HuH-7 (cell line): ENCODE results near the gene DIRAS3.
"Not testable (repeated sequence)": the region's sequence is repeated elsewhere in the genome, so short reads cannot be mapped to it uniquely, and the experiment has no call there.

Experiments
- DNase-seq: peaks from one replicate; pipeline ENCODE4 v3.0.0; 2011; ENCODE audit warnings: low spot score

Gene DIRAS3

DNA sequence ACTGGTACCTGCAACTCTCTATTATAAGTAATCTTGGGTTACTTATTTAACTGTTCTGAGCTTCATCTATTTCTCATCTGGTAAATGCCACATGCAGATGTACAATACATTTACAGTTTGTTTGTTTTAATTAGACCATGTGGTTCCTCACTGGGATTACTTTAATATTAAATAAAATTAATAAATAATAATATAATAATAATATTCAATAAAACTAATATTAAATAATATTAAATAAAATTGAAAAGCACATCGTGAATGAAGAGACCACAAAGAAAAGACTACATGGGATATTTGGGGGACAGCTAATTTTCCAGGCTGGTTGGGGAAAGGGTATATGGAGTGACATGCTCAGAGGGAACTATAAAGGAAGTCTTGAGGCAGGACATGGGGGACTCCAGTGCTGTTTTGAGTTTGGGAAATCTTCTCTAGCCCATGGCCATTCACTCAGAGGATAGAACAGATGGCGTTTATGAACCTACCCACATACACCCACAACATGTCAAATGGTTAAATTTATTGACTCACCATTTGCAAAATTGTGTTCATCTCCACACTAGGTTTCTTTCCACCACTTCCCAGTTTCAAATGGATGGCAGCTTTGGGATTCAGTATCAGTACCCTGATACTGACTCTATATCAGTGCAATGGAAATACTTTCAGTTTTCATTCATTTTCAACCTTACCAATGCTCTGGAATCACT, 25.6 kb downstream of the DIRAS3 start:
- no peak for DNase-seq

DNA sequence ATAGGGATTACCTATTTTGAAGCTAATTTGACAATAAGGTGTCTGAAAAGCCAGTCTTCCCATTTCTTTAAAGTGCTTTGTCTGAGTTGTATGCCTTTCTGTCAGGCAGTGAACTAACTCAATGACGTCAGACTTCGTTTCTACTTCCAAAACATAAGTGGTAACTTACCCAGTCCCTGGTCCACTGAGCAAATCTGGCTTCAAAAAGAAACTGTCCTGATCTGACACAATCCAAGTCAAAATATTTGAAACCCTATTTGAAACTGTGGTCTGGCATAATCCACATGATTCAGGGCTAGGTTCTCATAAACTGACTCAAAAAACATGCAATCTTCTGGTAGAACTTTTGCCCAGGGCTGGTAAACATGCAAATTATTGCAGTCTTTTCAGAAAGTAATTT, 34.0 kb downstream of the DIRAS3 start:
- DNase-seq: no peak

DNA sequence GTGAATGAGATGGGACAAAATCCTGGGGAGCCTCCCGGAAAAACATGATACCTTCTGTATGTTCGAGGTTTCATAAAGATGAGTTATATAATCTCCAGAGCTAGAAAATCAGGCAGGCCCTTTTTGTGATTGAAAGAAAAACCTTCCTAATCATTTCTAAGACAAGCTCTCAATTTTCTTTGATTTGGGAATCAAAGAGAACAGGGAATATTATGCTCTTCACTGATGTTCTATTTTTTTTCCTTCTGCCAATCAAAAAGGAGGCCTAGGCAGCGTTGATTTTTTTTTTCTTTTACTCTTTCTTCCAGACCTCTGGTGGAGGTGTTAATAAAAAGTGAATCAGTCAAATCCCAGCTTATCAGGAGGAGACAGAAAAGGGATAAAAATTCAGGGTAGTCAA, 34.5 kb downstream of the DIRAS3 start:
- DNase-seq: no peak

DNA sequence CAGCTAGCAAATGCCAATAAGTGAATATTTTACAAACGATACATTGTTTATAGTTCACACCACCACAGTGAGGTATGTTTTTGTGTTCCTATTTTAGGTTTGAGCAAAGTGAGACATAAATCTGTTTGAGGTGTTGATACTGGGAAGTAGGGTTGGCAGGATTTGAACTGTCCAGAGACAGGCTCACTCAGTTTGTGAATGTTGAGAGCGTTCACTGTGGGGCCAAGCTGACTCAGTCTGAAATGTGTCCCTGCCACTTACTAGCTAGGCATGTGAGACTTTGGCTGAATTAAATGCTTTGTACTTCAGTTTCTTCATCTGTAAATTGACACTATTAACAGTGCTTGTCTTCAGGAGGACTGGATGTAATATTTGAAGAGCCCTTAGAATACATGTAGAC, 35.1 kb downstream of the DIRAS3 start:
- no peak for DNase-seq

DNA sequence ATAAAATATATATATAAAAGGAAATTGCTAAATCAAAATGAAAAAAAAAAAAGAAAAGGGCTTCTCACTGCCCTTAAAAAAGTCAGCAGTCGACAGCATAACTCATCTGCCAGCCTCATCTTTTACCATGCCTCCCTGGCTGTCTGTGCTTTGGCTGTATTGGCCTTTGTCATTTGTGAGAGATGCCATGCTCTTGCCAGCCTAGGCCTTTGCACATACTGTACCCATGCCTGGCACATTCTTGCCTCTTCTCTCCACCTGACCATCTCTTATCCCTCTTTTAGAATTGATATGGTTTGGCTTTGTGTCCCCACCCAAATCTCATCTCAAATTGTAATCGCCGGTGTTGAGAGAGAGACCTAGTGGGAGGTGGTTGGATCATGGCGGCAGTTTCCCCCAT, 37.1 kb downstream of the DIRAS3 start:
- DNase-seq: no peak

DNA sequence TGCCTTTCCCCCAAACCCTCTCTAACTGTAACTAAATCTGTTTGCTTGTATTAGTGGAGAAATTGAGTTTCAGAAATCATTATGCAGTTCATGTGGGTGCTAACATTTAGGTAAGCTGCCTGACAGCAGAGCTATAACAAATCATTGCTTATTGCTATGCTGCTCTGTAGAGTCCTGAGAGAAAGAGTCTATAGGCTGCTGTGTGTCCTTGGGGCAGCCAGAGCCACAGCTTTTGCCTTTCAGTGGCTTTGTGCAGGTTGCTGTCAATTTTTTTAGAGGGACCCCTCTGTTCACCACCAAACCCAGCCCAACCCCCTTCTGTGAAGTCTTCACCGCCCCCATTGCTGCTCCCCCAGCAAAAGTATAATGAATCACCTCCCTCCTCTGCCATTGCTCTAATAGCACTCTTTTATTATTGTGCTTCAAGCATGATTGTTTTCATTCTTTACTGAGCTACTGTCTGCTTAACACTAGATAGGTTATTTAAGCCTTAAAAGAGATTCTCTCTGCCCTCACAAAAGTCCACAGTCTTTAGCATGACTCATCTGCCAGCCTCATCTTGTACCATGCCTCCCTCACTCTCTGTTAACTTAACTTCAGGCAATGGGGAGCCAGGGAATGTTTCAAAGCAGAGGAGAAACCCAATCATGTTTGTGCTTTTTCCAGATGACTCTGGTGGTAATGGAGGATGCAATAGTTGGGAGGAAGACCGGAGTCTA, 38.6 kb downstream of the DIRAS3 start:
- no peak for DNase-seq

DNA sequence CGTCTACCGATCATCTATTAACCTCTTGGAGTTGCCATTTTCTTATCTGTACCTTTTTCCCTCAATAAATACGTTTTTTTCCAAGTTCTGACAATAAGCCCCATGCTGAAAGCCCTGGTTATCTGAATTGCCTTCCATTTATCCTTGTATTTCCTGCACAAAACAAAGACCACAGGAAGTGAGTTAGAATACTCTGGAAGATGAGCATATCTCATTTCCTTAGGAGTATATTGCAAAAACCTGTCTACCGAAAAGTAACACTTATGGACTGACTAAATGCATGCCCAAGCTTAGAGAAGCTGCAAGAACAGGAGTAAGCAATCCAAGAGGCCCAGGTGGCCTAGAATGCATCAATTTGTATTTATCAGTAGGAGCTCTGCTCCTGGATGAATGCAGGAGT, 39.9 kb downstream of the DIRAS3 start:
- no peak for DNase-seq

DNA sequence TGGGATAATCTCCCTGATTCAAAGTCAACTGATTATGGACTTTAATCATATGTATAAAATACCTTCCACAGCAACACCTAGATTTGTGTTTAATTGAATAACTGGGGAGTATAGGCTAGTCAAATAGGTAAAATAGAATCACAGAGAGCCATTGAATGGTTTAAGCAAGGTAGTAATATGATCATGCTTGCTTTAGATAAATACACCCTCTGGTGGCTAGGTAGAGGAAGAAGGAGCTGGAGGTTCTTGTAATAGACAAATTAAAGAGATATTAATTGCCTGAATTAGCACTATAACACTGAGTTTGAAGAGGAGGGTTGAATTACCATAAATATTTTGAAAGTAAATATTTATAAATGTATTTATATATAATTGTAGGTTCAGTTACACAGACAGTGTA, 40.3 kb downstream of the DIRAS3 start:
- DNase-seq: no peak

DNA sequence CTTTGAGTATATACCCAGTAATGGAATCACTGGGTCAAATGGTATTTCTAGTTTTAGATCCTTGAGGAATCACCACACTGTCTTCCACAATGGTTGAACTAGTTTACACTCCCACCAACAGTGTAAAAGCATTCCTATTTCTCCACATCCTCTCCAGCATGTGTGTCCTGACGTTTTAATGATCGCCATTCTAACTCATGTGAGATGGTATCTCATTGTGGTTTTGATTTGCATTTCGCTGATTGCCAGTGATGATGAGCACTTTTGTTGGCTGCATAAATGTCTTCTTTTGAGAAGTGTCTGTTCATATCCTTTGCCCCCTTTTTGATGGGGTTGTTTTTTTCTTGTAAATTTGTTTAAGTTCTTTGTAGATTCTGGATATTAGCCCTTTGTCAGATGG, 46.8 kb downstream of the DIRAS3 start:
- DNase-seq: not testable (repeated sequence)

DNA sequence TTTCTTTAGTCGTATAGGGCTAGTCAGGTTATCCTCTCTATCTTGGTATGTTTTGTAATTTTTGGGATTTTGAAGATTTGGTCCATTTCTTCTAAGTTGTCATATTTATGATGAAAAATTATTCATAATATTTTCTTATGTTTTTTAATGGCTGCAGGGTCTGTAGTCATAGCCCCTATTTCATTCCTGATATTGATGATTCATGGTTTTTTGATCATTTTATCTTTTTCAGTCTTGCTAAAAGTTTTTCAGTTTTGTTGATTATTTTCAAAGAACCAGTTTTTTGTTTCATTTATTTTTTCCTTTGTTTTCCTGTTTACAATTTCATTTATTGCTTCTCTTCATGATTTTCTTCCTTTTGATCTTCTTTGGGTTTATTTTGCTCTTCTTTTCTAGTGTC, 50.2 kb downstream of the DIRAS3 start:
- no peak for DNase-seq

DNA sequence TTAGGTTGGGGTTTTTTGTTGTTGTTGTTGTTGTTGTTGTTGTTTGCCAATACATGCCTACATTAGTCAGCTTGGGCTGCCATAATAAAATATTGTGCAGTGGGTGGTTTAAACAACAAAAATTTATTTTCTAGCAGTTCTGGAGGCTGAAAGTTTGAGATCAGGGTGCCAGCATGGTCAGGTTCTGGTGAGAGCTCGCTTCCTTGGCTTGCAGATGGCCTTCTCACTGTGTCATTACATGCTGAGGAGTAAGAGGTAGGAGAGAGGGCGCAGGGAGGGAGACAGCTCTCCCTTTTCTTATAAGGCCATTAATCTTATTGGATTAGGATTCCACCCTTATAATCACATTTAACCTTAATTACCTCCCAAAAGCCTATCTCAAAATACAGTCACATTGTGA, 52.7 kb downstream of the DIRAS3 start:
- DNase-seq: no peak
